Mucosa of descending colon (tissue), 3 donors: Measurements from ENCODE around the gene SCAF8. TPM values are rescaled to one million over a fixed set of nuclear protein-coding genes. Genes with fewer than 3 reads are reported as not detected.
"Not testable (repeated sequence)": the region's sequence is repeated elsewhere in the genome, so short reads cannot be mapped to it uniquely, and the experiment has no call there.

ENCODE experiments used
- ATAC-seq: fragments of 200-7000 bp; cut with Tn5 transposase; one replicate; pipeline ENCODE4 v1.9.1; 2020; ENCODE audit warnings: mild to moderate bottlenecking, moderate library complexity
- DNase-seq, 3 donors: peaks; one replicate each; pipeline ENCODE4 v3.0.0-alpha.2; 2020
- H3K36me3 ChIP-seq: fragments of 200-600 bp; one replicate; pipeline ENCODE4 v1.8.0; 2021; ENCODE audit warnings: low read depth, mild to moderate bottlenecking
- H3K4me1 ChIP-seq: fragments of 200-600 bp; one replicate; pipeline ENCODE4 v1.8.0; 2021; ENCODE audit warnings: low read depth, mild to moderate bottlenecking
- H3K4me3 ChIP-seq: fragments of 200-600 bp; one replicate; pipeline ENCODE4 v1.8.0; 2021; ENCODE audit warnings: mild to moderate bottlenecking
- H3K9me3 ChIP-seq: fragments of 200-600 bp; one replicate; pipeline ENCODE4 v1.8.0; 2021; ENCODE audit warnings: mild to moderate bottlenecking
- intact Hi-C, 2 donors: fragments of 100-400 bp; cut with DNase I in 1 of 2; cut with micrococcal nuclease in 1 of 2; formaldehyde crosslinking; loops; one replicate each; pipeline versions ENCODE4 v1.11.0 to v1.11.1; 2022; cut with DNase I, micrococcal nuclease
- total RNA-seq, 3 donors: library from RNA; stranded (reverse); fragmentation: NEBNext Ultra II Directional in 2 of 3; extraction: Animal tissue kit (Norgen Biotek cat#: 25700) in 2 of 3; gene quantifications; one replicate each; pipeline versions ENCODE4 v1.2.1 to v1.2.4, GENCODE V29; 2021 to 2023
- TF ChIP-seq, protein P1 (sequence below): fragments of 200-600 bp; IDR thresholded peaks from one replicate; pipeline ENCODE4 v1.8.0; 2022; ENCODE audit warnings: antibody characterized with exemption, mild to moderate bottlenecking
- donor health status: DM: no; HTN: no; CAD: no; lungs with moderate emphysema.
- donor health status: DM: no; HTN: no; CAD: no.
- donor health status: DM: no; HTN: yes; CAD: no.

SCAF8 gene
- total RNA-seq, 3 donors from 2014 or later = 36.4 to 48.6 (median 45.0) TPM

DNA sequence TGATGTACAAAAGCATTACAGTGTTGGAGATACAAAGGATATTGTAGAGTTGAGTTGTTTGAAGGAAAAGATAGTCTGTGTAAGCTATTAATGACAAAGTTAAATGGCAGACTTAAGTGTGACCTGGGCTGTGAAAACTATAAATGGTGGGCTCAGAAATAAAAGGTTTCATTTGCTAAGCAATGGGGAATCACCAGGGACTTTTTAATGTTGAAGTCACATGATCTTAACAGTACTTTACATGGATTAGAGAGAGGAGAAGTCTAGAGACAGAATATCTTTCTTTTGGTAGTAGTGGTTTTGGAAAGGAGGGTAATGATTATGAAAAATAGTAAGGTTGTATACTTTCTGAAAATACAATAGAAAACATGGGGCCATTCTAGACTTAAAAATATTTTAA is 67.1 kb downstream of the SCAF8 start:
- Histone ChIP-seq H3K9me3 (no peaks in the 10 kb centered on the region), H3K4me1 (no peaks in the 10 kb centered on the region), H3K4me3 (no peak overlapping the region), H3K36me3 (peaks cover 5% of the 10 kb centered on the region)
- no peak for ATAC-seq
- TF ChIP-seq, protein P1, sequence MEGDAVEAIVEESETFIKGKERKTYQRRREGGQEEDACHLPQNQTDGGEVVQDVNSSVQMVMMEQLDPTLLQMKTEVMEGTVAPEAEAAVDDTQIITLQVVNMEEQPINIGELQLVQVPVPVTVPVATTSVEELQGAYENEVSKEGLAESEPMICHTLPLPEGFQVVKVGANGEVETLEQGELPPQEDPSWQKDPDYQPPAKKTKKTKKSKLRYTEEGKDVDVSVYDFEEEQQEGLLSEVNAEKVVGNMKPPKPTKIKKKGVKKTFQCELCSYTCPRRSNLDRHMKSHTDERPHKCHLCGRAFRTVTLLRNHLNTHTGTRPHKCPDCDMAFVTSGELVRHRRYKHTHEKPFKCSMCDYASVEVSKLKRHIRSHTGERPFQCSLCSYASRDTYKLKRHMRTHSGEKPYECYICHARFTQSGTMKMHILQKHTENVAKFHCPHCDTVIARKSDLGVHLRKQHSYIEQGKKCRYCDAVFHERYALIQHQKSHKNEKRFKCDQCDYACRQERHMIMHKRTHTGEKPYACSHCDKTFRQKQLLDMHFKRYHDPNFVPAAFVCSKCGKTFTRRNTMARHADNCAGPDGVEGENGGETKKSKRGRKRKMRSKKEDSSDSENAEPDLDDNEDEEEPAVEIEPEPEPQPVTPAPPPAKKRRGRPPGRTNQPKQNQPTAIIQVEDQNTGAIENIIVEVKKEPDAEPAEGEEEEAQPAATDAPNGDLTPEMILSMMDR = no peak
- intact Hi-C loops = loop anchor here (5.0 kb wide), 1 partner anchor 123 kb away; no protein-coding TSS in a partner anchor
- DNase-seq = no peak

DNA sequence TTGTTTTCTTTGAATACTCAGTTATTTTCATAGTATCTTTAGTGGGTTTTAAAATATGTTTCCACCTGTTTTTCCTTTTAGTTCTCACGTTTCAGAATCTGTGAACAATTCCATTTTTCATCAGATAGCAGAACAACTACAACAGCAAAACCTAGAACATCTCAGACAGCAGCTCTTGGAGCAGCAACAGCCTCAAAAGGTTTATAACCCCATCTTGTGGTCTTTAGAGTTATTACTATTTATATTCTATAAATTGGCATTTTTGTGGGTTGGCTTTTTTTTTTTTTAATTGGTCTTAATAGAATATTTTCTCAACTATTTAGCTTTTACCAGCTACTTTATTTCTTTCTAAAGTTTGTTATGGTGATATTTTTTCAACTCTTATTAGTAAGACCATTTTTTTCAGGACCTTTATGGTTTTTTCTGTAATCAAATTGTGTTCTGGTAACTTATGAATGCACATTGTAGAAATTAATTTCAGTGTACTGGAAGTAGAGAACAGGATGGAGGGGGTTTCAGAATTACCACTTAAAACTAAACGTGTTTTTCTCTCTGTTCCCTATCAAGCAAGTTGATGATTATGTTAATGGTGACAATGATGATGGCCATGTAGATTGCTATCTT is 72.2 kb downstream of the SCAF8 start:
- no peak for DNase-seq
- no peak for ATAC-seq
- H3K36me3 ChIP-seq = peaks cover 15% of the 10 kb centered on the region

DNA sequence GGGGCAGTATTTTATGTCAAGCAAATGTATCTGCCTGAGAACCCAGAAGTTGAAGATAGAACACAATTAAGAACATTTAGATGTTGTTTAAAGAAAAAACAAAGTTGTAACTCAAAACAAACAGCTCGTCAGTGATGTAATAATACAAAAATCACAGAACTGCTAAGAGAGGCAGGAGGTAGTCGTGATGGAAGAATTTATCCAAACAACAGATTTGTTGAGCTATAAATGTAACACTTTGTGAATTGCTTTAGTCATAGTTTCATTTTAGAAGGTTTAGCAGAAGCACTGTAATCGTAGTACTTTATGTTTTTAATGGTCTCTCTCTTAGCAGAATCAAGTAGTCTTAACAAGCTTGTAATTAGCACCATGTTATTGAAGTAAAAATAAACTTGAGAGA is 73.6 kb downstream of the SCAF8 start:
- Histone ChIP-seq H3K36me3 (peaks cover 19% of the 10 kb centered on the region), H3K4me1 (no peaks in the 10 kb centered on the region), H3K4me3 (no peak overlapping the region), H3K9me3 (no peaks in the 10 kb centered on the region)
- DNase-seq (no peak), ATAC-seq (no peak)
- intact Hi-C loops = no loop called here
- TF ChIP-seq, protein P1 = no peak

More for the DNA sequence above, 72.2 kb downstream of the SCAF8 start:
- Histone ChIP-seq H3K4me1 (no peaks in the 10 kb centered on the region), H3K9me3 (no peaks in the 10 kb centered on the region), H3K4me3 (no peak overlapping the region)
- TF ChIP-seq, protein P1 = no peak
- intact Hi-C loops = no loop called here

GRCh38 chr6:154811663-154812062 is 78.4 kb downstream of the SCAF8 start:
- peaks cover 18% of the 10 kb centered on the region for H3K36me3 ChIP-seq
- ATAC-seq, intact Hi-C loops: not testable (repeated sequence)

GRCh38 chr6:154814063-154814462 is 80.8 kb downstream of the SCAF8 start:
- TF ChIP-seq, protein P1 = no peak
- intact Hi-C loops = no loop called here
- Histone ChIP-seq H3K4me3 (no peak overlapping the region), H3K36me3 (peaks cover 18% of the 10 kb centered on the region), H3K4me1 (no peaks in the 10 kb centered on the region), H3K9me3 (no peaks in the 10 kb centered on the region)
- ATAC-seq = no peak
- no peak for DNase-seq

More at GRCh38 chr6:154811663-154812062, 78.4 kb downstream of the SCAF8 start:
- H3K9me3 ChIP-seq, H3K4me3 ChIP-seq, DNase-seq, H3K4me1 ChIP-seq: not testable (repeated sequence)

DNA sequence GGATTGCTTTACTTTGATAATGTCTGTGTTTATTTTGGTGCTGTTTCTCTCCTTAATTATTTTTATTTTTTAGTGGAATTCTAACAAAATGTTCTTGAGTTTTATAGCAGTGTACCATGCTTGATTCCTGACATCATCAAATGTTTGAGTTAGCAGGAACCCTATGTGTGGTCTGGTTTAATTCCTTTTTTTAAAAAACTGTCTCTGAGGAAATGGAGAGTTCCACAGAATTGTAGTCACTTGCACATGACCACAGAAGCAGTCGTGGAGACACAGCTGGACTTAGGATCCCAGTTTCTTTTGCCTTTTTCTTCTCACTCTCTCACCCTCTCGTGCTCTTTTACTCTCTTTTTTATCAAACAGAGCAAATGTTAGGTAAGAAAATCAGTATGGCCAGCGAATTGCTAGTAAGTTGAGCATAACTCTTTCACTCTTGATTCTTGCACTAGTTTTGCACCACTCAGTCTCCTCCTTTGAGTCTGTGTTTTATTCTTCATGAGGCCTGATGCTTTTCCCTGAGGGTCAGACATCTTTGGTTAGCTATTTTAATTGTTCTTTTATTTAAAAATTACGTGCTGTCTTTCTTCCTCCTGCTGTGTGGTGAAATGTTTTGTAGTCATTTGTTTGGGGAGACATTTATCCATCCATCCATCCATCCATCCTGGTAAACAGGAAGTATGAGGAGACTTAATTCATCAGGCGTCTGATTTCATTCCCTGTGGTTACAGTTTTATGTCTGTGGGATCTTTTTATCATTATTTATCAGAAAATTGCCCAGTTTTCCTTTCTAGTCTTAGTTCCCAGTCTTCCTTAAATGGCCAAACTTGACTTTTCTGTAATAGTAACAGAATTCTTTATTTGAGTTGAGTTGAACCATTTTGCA is 83.0 kb downstream of the SCAF8 start:
- TF ChIP-seq, protein P1 = no peak
- DNase-seq (no peak), ATAC-seq (no peak)
- intact Hi-C loops = no loop called here
- no peaks in the 10 kb centered on the region for H3K9me3 ChIP-seq
- H3K4me1 ChIP-seq = no peaks in the 10 kb centered on the region
- no peak overlapping the region for H3K4me3 ChIP-seq
- H3K36me3 ChIP-seq = peaks cover 4% of the 10 kb centered on the region
